NCI-H2107 (cell line): ENCODE results near the gene ADAM12.
"Not testable (repeated sequence)": the region's sequence is repeated elsewhere in the genome, so short reads cannot be mapped to it uniquely, and the experiment has no call there.

Source experiments
- DNase-seq: peaks from one replicate; lab custom pipeline; 2025; lab: John Stamatoyannopoulos, UW

The ADAM12 gene

DNA sequence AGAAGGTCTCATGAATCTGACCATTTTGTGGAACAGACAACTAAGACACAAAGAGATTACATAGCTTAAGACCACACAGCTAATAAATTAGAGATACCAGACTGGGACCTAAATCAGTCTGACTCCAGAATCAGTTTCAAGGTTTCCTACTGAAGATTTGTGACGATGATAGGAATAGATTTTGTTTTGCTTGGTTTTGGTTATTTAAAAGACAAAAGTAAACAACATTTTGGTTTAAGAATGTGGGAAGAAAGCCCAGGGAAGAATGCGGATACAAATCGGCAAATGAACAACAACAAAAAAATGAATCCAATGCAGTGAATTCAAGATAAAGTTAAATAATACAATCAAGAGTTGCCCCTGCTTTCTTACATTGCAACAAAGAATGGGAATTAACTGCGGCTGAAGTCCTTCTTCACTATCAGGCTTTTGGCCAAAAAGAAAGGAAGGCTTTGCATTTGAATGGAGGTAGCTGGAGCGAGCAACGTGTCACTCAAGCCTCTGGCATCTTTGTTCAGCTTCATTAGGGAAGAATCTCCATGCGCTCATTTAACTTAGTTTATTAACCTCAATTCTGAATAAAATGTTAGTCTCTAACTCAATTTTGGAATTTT lies 210.8 kb downstream of the ADAM12 start:
- no peak for DNase-seq

DNA sequence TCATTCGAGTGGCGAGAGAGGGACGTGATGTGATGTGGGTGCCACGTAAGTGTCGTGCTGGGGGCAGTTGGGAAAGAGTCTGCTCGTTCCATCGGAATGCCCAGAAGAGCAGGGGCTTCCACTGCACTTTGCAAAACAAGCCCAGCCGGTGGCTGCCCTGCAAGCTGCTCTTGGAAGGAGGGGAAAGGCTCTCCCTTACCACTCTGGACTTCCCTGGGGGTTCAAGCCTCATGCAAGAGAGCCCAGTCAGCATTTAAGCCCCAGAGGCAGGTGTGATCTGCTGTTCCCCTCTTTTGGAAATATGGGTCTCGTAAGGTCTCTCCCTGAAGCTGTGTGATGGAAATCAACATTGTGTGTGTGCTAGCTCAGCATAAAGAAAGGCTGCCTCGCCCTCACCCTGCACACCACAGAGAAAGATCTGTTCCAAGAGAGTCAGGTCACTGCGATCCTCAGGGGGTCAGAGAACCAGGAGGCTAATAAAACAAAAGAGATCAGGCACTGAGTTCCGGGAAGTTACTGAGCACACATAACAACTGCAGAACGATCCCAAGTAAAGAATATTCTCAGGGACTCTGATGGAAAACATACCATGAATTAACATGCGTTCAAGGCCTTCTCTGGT lies 212.5 kb downstream of the ADAM12 start:
- no peak for DNase-seq

DNA sequence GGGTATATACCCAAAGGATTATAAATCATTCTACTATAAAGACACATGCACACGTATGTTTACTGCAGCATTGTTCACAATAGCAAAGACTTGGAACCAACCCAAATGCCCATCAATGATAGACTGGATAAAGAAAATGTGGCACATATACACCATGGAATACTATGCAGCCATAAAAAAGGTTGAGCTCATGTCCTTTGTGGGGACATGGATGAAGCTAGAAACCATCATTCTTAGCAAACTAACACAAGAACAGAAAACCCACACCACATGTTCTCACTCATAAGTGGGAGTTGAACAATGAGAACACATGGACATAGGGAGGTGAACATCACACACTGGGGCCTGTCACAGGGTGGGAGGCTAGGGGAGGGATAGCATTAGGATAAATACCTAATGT lies 215.5 kb downstream of the ADAM12 start:
- DNase-seq, result not testable (repeated sequence)

DNA sequence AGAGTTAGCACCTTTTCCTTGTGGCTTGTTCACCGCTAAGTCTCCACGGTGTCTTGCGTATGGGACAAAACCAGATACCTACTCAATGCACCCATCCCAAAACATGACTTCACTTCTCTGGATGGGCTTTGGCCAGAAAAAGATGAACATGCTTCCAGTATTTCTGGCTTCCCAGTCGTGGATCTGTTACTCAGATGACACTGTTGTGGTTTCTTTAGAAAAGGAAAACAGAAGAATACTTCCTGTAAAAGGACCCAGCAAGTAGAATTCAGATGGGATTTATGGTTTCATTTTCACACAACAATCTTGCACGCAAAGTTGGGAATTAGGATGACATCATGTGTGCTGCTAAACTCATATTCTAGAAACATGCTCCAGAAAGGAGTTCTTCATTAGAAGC lies 216.7 kb downstream of the ADAM12 start:
- no peak for DNase-seq

DNA sequence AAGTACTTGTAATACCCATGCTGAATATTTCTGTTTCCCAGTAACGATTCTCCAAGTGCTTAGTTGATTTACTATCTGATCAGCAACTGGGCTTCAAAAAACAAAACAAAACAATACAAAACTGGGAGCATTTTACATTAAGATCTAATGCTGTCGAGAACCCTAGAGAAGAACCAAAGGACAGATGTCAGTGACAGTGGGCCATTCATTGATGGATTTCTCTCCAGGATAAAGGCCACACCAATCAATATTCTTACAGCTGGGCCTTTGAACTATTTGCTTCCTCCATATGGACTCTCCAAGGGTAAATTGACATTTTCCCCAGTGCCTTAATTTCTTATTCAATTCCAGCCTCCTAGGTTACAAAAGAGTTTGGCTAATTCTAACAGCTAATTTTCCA lies 217.5 kb downstream of the ADAM12 start:
- DNase-seq, result no peak

DNA sequence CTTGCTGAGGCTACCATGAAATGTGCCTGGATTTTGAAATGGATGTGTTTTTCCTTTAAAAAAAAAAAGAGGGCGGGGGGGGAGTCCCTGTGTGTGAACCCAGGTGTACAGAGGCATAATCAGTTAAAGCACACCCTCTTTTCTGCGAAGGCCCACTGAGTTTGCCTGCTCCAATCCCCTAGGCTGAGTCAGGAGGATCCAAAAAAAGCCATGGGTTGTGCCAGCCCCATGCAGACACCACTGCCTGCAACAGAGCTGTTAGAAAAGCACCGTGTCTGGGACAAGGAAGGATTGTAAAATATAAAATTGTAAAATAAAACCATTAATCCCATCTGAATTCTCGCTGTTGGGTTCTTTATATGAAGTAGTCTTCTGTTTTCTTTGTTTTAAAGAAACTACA lies 217.9 kb downstream of the ADAM12 start:
- no peak for DNase-seq

DNA sequence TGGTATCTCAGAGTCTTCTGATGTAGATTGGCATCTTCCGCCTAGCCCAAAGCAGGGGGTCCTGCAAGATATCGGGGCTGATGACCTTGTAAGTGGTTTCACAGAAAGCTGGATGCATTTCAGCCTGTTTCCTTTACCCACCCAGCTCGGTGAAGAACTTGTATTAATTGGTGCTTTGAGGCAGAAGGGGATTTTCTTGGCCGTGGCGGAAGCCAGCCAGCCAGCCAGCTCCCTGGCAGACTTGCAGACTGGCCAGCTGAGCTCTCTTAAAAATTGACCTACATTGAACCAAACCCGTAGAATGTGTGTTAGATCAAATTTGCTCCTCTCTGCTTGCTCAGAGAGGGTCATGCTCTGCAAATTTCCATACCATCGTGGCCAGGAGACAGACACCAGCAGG lies 218.4 kb downstream of the ADAM12 start:
- DNase-seq, result no peak

DNA sequence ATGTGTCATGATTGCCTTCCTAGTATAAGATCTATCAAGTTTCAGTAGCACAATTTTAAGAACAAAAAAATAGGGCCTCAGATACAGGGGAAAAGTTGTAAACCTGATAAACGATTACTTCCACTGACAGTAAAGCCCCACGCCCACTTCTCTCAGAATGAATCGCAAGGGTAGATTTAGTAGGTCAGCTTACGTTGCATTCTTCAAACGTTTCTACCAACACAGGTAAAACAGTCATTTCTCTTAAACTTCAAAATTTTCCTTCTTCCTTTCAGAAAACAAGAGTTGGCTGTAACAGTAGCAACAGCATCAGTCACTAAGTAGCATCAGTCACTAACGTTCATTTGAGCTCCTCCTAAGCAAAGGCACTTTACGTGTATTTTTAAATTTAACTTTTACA lies 221.5 kb downstream of the ADAM12 start:
- DNase-seq, result no peak

DNA sequence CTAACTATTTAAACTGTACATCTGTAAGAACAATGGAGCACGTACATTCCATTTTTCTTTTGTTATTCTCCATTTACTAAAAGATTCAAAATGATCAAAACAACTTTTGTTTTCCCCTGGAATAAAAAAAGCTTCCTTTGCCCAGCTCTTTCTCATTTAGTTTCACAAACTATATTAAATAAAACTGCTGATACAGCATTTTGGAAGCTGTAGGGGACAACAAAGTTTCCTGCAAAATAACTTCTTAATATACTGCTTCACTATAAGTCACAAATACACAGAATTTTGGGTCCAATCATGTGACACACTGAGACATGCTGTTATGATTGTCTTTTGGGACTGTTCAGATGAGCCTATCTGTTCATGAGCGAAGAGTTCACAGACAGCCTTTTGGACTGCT lies 222.4 kb downstream of the ADAM12 start:
- DNase-seq, result no peak

DNA sequence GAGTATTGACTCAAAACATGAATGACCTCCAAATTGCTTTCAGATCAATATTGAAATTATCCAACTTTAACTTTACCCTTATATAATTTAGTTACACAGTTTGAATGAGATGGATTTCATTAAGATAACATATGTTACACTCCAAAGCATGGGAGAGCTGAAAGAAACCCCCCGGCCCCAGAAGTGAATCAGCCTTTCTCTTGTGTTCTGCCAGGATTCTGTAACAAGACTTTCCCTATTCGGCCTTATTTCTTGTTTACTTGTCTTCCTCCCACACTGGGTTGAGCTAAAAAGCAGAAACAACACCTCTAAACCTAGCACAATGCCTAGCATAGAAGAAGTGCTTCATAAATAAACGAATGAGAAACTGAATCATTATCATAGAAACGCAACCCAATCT lies 224.8 kb downstream of the ADAM12 start:
- no peak for DNase-seq

DNA sequence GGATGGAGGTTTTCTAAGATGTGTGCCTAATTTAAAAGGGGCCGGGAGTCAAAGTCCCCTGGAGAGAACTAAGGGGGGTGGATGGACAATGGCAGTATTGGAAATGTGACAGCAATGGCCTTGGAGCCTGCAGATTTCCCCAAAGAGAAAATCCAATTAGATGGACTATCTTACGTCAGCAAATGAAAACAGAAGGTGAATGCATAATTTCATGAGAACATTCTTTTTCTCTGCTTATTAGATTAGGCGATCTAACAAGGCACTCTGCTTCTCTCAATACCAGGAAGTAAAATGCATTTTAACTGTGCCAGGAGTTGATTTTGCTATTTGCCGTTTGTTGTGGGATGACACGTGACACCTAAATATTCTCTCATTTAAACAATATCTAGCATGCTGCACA lies 226.6 kb downstream of the ADAM12 start:
- DNase-seq, result no peak

DNA sequence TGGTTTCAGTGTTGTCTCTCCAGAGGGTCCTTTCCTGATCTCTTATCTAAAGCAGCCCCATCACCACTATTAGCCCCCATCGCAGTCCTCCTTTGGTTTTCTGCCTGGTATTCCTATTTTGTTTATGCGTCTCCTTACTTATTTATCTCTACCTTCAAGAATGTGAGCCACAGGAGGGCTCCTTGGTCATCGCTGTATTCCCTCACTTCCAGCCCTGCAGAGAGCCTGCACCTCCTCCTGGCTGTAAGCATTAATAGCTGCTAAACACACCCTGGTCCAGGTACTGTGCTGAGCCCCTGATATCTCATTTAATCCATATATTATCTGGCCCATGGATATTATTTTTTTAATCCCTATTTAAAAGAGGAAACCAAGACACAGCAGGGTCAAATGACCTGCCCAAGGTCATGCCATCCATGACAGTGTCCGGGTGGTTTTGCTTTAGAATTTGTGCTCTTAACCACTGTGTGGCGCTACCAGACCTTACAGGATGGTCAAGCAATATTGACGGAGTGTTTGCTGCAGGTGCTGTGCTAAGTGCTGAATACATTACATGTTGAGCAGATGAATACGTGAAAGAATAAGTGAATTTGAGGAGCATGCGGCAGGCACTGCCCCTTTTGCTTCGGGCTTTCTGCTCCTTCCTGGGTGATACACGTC lies 227.2 kb downstream of the ADAM12 start:
- no peak for DNase-seq

DNA sequence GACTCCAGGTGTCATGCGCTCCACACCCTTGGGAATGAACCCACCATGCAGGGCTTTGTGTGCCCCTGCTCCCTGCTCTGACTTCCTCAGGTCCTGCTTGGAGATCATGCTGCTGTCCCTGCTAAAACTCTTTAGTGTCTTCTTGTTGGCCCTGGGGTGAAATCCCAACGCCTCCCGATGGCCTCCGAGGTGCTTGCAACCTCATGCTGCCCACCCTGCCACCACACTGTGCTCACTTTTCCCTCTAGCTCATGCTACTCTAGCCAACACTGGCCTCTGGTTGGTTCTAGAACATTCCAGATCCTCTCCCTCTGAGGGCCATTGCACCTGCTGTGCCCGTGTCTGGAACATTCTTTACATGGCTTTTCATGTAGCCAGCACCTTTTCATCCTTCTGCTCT lies 227.7 kb downstream of the ADAM12 start:
- no peak for DNase-seq

DNA sequence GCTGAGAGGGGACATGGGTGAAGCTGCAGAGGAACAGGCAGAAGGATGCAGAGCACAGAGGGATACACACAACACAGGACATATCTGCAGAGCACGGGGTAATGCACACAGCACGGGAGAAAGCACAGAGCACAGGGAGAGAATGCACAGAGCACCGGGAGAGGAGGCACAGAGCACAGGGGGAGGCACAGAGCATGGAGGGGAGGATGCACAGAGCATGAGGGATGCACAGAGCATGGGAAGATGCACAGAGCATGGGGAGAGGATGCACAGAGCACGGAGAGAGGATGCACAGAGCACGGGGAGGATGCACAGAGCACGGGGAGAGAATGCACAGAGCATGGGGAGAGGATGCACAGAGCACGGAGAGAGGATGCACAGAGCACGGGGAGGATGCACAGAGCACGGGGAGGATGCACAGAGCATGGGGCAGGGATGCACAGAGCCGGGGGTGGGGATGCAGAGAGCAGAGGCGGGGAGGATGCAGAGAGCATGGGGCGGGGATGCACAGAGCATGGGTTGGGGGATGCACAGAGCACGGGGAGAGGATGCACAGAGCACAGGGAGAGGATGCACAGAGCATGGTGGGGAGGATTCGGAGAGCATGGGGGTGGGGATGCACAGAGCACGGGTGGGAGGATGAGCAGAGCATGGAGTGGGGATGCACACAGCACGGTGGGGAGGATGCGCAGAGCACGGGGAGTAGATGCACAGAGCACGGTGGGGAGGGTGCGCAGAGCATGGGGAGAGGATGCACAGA lies 230.0 kb downstream of the ADAM12 start:
- DNase-seq, result no peak

DNA sequence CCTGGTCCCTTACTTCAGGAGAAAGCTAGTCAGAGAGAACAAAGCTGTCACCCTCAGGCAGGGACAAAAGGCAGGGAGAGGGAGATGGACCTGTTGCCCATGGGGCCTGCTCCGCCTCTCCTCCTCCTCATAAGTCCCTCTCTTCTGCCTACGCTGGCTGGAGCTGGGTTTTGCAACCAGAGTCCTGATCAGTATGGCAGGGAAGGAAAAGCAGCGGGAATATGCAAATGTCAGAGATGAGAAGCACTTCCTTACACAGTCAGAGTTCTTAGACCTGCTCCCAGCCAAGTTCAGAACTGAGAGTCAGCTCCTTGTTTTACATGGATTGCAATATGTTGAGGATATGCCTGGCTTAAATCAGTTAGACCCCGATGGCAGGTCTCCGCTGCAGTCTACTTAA lies 231.1 kb downstream of the ADAM12 start:
- no peak for DNase-seq

DNA sequence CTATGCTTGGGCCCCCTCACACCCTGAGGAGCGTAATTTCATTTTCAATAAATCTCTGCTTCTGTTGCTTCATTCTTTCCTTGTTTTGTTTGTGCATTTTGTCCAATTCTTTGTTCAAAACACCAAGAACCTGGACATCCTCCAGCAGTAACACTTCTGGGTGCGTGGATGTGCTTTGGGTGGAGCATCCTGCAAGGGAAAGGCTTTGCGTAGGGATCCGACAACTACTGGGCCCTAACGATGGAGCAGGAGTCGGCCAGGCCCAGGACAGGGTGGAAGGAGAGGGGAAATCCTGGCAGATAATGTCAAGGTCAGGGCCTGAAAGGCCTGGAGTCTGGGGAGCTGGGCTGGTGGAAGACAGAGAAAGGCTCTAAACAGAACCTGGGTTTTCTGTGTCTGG lies 231.8 kb downstream of the ADAM12 start:
- no peak for DNase-seq

DNA sequence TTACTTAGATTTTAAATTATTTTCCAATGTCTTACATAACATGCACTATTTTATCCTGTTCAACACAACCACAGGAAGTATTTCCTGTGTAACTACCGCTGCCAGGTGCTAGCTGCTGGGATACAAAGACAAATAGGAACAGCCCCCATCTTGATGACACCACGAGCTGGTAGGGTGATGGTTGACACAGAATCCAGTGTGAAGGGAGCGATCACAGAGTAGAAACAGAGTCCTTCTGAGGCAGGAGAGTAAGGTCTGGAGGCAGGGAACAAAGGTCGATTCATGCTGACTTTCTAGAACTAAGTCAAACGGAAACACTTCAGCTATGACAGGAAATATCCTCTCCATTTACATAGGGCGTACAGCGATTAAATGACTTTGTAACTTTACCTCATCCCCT lies 232.3 kb downstream of the ADAM12 start:
- no peak for DNase-seq

DNA sequence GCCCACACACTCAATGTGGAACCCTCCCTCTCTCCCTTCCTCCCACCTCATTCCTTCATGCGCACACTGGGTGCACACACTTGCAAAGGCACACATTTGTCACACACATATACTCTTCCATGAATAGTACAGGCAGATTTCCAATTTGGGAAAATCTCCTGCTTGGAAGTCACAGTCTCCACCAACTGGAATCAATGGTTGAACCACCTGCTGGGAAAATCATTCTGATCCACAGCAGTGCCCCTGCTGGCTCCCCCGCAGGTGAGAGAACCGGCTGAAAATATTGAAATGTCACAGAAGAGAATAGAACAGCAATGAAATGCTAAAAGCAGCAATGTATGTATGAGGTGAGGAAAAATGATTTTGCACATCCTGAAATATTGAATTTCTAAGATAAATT lies 232.7 kb downstream of the ADAM12 start:
- DNase-seq, result no peak

DNA sequence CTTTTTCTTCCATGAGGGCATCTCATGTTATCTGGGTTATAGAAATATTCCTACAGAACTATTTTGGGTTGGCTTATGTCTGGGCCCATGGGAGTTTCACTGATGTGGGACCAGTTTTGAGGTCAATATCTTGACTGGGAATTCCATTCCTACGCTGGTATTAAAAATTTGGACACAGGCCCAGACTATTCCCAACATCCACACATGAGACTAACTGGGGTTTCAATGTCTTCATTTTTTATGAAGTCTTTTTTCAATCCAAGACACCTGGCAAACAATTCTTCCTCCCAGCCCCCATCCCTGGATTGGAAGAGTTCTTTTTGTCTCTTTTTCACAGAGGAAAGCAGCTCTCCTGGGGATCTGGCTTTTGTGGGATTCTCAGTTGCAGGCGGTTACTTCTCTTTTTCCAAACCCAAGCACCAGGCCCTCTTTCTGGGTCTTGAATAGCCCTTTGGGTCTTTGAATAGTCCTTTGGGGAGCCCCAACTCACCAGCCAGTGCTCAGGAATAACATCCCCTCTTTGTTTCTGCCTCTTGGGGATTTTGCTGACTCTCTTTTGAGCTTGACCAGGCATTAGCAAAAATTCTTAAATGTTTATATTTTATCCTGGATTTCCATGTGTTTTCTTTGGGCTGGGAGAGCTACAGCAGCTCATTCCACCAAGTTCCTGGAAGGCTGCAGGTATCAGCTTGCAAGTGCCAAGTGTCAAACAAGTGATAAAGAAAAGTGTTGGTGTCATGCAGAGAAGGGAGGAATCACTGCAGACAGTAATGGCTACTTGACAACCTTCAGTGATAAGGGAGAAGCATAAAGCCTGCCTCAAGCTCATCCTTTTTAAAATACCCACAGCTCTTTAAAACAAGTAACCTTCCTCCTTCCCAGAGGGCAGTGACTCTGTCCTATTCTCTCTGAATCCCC lies 234.3 kb downstream of the ADAM12 start:
- no peak for DNase-seq

DNA sequence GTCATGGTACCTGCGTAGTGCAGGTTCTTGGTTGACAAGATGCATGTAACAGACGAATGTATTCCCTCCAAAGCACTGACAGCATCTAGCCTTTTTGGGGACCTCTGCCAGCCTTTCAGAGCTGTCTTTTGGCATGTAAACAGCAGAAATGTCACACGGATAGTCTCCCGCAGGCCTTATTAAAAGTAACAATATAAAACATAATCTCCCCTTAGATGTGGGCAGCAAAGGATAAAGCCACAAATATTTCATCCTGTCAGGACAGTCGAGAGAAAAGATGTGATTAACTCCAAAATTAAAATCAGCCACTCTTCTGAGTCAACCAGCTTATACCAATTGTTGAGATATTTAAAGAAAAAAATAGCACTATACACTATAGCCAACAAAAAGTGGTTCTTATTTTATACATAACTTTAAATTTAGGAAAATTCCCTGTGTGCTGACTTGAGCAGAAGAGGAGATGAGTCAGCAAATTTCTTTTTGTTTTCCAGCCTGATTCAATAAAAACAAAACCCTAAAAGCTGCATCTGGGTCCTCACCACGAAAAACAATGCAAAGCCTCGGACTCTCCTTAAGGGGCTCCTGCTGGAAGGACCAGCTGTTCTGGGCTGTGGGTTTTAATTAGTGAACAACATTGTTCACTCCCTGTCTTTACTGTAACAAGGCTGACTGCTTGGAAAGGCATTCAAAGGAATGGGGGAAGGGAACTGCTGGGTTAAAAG lies 240.2 kb downstream of the ADAM12 start:
- DNase-seq, result no peak

DNA sequence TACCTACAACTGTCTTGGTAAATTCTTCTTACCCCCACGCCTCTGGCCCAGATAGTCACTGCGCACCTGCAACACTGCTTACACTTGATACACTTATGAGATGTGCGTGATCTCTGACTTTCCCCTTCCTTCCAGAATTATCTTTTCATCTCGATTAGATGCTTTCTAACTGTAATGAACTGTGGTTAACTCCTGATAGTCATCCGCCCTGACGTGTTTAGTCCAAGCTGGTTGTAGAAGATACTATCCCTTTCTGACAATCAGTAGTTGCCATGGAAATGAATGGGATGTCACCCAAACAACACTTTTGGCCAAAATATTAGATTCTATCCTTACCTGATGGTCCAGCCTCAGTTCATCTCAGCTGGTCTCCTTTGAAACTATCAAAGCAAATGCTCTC lies 241.5 kb downstream of the ADAM12 start:
- no peak for DNase-seq
